H9 (cell line): Measurements from ENCODE around the gene TSPO. TPM values are rescaled to one million over a fixed set of nuclear protein-coding genes. Genes with fewer than 3 reads are reported as not detected.

Experiments used
- DNase-seq: peaks from one replicate; pipeline ENCODE4 v3.0.0-alpha.2; 2017
- H2AFZ ChIP-seq: one replicate; pipeline ENCODE4 v1.6.1; 2013; ENCODE audit warnings: mild to moderate bottlenecking, low read length, control low read depth, moderate library complexity
- H2AK5ac ChIP-seq: 2 replicates; pipeline ENCODE4 v1.6.1; 2013; ENCODE audit warnings: low read length, control low read depth, mixed read lengths; ENCODE audit not compliant: insufficient read length
- H2BK120ac ChIP-seq: one replicate; pipeline ENCODE4 v1.6.1; 2013; ENCODE audit warnings: low read depth, mild to moderate bottlenecking, low read length, control low read depth, inconsistent platforms; ENCODE audit not compliant: poor library complexity, severe bottlenecking
- H2BK12ac ChIP-seq: 2 replicates; pipeline ENCODE4 v1.6.1; 2013; ENCODE audit warnings: low read length, control low read depth, mixed read lengths, low read depth; ENCODE audit not compliant: insufficient read length
- H2BK15ac ChIP-seq: 2 replicates; pipeline ENCODE4 v1.6.1; 2013; ENCODE audit warnings: low read depth, low read length, control low read depth
- H2BK20ac ChIP-seq: one replicate; pipeline ENCODE4 v1.6.1; 2013; ENCODE audit warnings: low read depth, mild to moderate bottlenecking, low read length, control low read depth, inconsistent platforms; ENCODE audit not compliant: poor library complexity, severe bottlenecking
- H2BK5ac ChIP-seq: 2 replicates; pipeline ENCODE4 v1.6.1; 2013; ENCODE audit warnings: low read length, control low read depth, mixed read lengths; ENCODE audit not compliant: insufficient read length
- H3K14ac ChIP-seq: 2 replicates; pipeline ENCODE4 v1.6.1; 2013; ENCODE audit warnings: low read length, control low read depth; ENCODE audit not compliant: insufficient read depth
- H3K18ac ChIP-seq: 2 replicates; pipeline ENCODE4 v1.6.1; 2013; ENCODE audit warnings: low read depth, mild to moderate bottlenecking, mixed read lengths, low read length, control low read depth; ENCODE audit not compliant: insufficient read length
- H3K23ac ChIP-seq: 2 replicates; pipeline ENCODE4 v1.6.1; 2013; ENCODE audit warnings: low read length, control low read depth, mixed read lengths, low read depth; ENCODE audit not compliant: insufficient read length
- H3K23me2 ChIP-seq: 2 replicates; pipeline ENCODE4 v1.6.1; 2013; ENCODE audit warnings: low read depth, mild to moderate bottlenecking, mixed read lengths, low read length, control low read depth; ENCODE audit not compliant: insufficient read length, poor library complexity, severe bottlenecking
- H3K27ac ChIP-seq: 2 replicates; pipeline ENCODE4 v1.5.1; 2013; ENCODE audit warnings: low read length, control low read depth, mixed read lengths, low read depth; ENCODE audit not compliant: insufficient read length
- H3K27me3 ChIP-seq: 2 replicates; pipeline ENCODE4 v1.6.1; 2013; ENCODE audit warnings: low read length, control low read depth, inconsistent platforms; ENCODE audit not compliant: insufficient read depth
- H3K4ac ChIP-seq: 2 replicates; pipeline ENCODE4 v1.6.1; 2013; ENCODE audit warnings: low read depth, mild to moderate bottlenecking, control low read depth, inconsistent platforms, low read length, moderate library complexity
- H3K4me1 ChIP-seq: 2 replicates; pipeline ENCODE4 v1.6.1; 2013; ENCODE audit warnings: low read length, control low read depth, inconsistent platforms; ENCODE audit not compliant: insufficient read depth
- H3K4me2 ChIP-seq: 2 replicates; pipeline ENCODE4 v1.6.1; 2013; ENCODE audit warnings: low read length, control low read depth, mixed read lengths; ENCODE audit not compliant: insufficient read length, insufficient read depth
- H3K56ac ChIP-seq: 2 replicates; pipeline ENCODE4 v1.6.1; 2013; ENCODE audit warnings: low read depth, mild to moderate bottlenecking, mixed read lengths, low read length, control low read depth; ENCODE audit not compliant: insufficient read length
- H3K79me1 ChIP-seq: 2 replicates; pipeline ENCODE4 v1.6.1; 2013; ENCODE audit warnings: low read depth, mild to moderate bottlenecking, moderate library complexity, low read length, control low read depth, inconsistent platforms; ENCODE audit not compliant: insufficient read depth, poor library complexity, severe bottlenecking
- H3K79me2 ChIP-seq: 2 replicates; pipeline ENCODE4 v1.6.1; 2013; ENCODE audit warnings: low read length, control low read depth, inconsistent platforms; ENCODE audit not compliant: insufficient read depth
- H3K9ac ChIP-seq: 2 replicates; pipeline ENCODE4 v1.6.1; 2013; ENCODE audit warnings: low read length, control low read depth, mixed read lengths; ENCODE audit not compliant: insufficient read length; ENCODE audit errors: extremely low read depth
- H3K9me3 ChIP-seq: one replicate; pipeline ENCODE4 v1.6.1; 2013; ENCODE audit warnings: low read depth, low read length, inconsistent platforms; ENCODE audit not compliant: control insufficient read depth
- H3T11ph ChIP-seq: one replicate; pipeline ENCODE4 v1.6.1; 2013; ENCODE audit warnings: mild to moderate bottlenecking, low read length, control low read depth, inconsistent platforms
- H4K20me1 ChIP-seq: one replicate; pipeline ENCODE4 v1.6.1; 2013; ENCODE audit not compliant: control insufficient read depth, insufficient read length, insufficient read depth
- H4K5ac ChIP-seq: 2 replicates; pipeline ENCODE4 v1.6.1; 2013; ENCODE audit warnings: low read depth, mild to moderate bottlenecking, mixed read lengths, low read length, control low read depth; ENCODE audit not compliant: insufficient read length
- H4K8ac ChIP-seq: replicated peaks from 2 replicates; pipeline ENCODE4 v1.6.1; 2013; ENCODE audit warnings: low read length, control low read depth, mixed read lengths, low read depth; ENCODE audit not compliant: insufficient read length
- H4K91ac ChIP-seq: 2 replicates; pipeline ENCODE4 v1.6.1; 2013; ENCODE audit warnings: low read depth, mild to moderate bottlenecking, moderate library complexity, mixed read lengths, low read length, control low read depth; ENCODE audit not compliant: insufficient read length
- H3K27ac Mint-ChIP-seq, 3 experiments: 2 replicates in 2 of 3; 3 replicates in 1 of 3; pipeline ENCODE4 v1.8.0; 2020 to 2021; ENCODE audit warnings: mixed read lengths in 3 of 3, mild to moderate bottlenecking in 1 of 3, moderate library complexity in 1 of 3
- H3K27me3 Mint-ChIP-seq: 2 replicates; pipeline ENCODE4 v1.8.0; 2021; ENCODE audit warnings: low read depth, mild to moderate bottlenecking, moderate library complexity, mixed read lengths
- H3K36me3 Mint-ChIP-seq, 3 experiments: 2 replicates in 2 of 3; 3 replicates in 1 of 3; pipeline ENCODE4 v1.8.0; 2020 to 2021; ENCODE audit warnings: low read depth in 3 of 3, mixed read lengths in 3 of 3; ENCODE audit not compliant: insufficient read depth in 1 of 3
- H3K4me1 Mint-ChIP-seq, 2 experiments: 2 replicates each; pipeline ENCODE4 v1.8.0; 2020; ENCODE audit warnings: mixed read lengths in 2 of 2
- H3K4me3 Mint-ChIP-seq, 2 experiments: 2 replicates in 1 of 2; 3 replicates in 1 of 2; pipeline ENCODE4 v1.8.0; 2020 to 2021; ENCODE audit warnings: mild to moderate bottlenecking in 2 of 2, mixed read lengths in 2 of 2, moderate library complexity in 1 of 2
- H3K9me3 Mint-ChIP-seq, 2 experiments: 2 replicates in 1 of 2; 3 replicates in 1 of 2; pipeline ENCODE4 v1.8.0; 2020; ENCODE audit warnings: mild to moderate bottlenecking in 2 of 2, mixed read lengths in 2 of 2, moderate library complexity in 1 of 2
- CTCF ChIP-seq: fragments of 200-600 bp; sonication (generic); conservative IDR thresholded peaks from 3 replicates; pipeline ENCODE4 v1.8.0; 2021; ENCODE audit warnings: antibody characterized with exemption, mild to moderate bottlenecking
- WGBS: extraction: QIAGEN DNeasy Blood & Tissue Kit; methylation state at CpG from one replicate; pipeline ENCODE4 v1.1.7; 2013; ENCODE audit warnings: missing lambda C conversion rate, low lambda C conversion rate, mixed read lengths; ENCODE audit not compliant: insufficient read length; ENCODE audit errors: extremely low coverage; 5-methylcytosine and 5-hydroxymethylcytosine counted together
- total RNA-seq: library from RNA; stranded (reverse); gene quantifications from 2 replicates; pipeline ENCODE4 v1.2.1, GENCODE V29; 2021

TSPO gene
- total RNA-seq, 1 experiment from 2014 or later = 14.8 TPM

- Histone ChIP-seq H3K56ac (no peak overlapping the region), H2BK5ac (no peak overlapping the region), H2BK20ac (no peak overlapping the region), H3K27me3 (no peaks in the 10 kb centered on the region), H4K5ac (no peak overlapping the region), H3K79me1 (no peaks in the 10 kb centered on the region), H3K4me2 (no peak overlapping the region), H3K14ac (no peak overlapping the region), H2BK120ac (no peak overlapping the region), H3K27ac (no peak overlapping the region), H3K4me1 (peaks cover 2% of the 10 kb centered on the region; the same call in 1 of the 2 replicates), H3K9ac (no peak overlapping the region), H3K23ac (no peak overlapping the region), H4K8ac (no peak overlapping the region), H3K4ac (no peak overlapping the region), H3K18ac (no peak overlapping the region), H3K9me3 (no peaks in the 10 kb centered on the region), H2AK5ac (no peak overlapping the region), H4K91ac (no peak overlapping the region), H2BK15ac (no peak overlapping the region), H2AFZ (no peak overlapping the region), H4K20me1 (no peaks in the 10 kb centered on the region), H2BK12ac (no peak overlapping the region), H3K79me2 (peaks cover 5% of the 10 kb centered on the region), H3T11ph (no peak overlapping the region), H3K23me2 (peaks cover under 1% of the 10 kb centered on the region)
- H3K27ac Mint-ChIP-seq = no peak overlapping the region
- no peak for DNase-seq
- no peak overlapping the region for H3K4me3 Mint-ChIP-seq
- H3K4me1 Mint-ChIP-seq = peaks cover 13 to 16% of the 10 kb centered on the region in 2 experiments
- no peak for TF ChIP-seq CTCF
- H3K9me3 Mint-ChIP-seq = no peaks in the 10 kb centered on the region
- peaks cover 34 to 63% (median 56%) of the 10 kb centered on the region in 3 experiments for H3K36me3 Mint-ChIP-seq
- WGBS = no CpG with 5 or more reads among the region's 15 CpGs
- H3K27me3 Mint-ChIP-seq = no peaks in the 10 kb centered on the region
Observed at GRCh38 chr22:43180670-43181069, 29.3 kb downstream of the TSPO start.
